GM11168 (cell line): ENCODE data around the gene SPTBN2.
"Not testable (repeated sequence)": the region's sequence is repeated elsewhere in the genome, so short reads cannot be mapped to it uniquely, and the experiment has no call there.

Experiments used
- in situ Hi-C: fragments of 300-500 bp; cut with MboI; formaldehyde crosslinking; loops from one replicate; pipeline ENCODE4 v1.12.0; 2022; ENCODE audit warnings: low sequenced_read_pairs; ENCODE audit not compliant: unreplicated experiment

SPTBN2 gene

GRCh38 chr11:66725114-66725513 lies 3.9 kb downstream of the SPTBN2 start:
- in situ Hi-C loops: no loop called here

GRCh38 chr11:66724167-66724566 lies 4.8 kb downstream of the SPTBN2 start:
- in situ Hi-C loops: not testable (repeated sequence)

GRCh38 chr11:66723693-66724092 lies 5.3 kb downstream of the SPTBN2 start:
- in situ Hi-C loops: no loop called here

GRCh38 chr11:66722745-66723651 lies 6.0 kb downstream of the SPTBN2 start:
- in situ Hi-C loops: no loop called here

GRCh38 chr11:66721939-66722338 lies 7.1 kb downstream of the SPTBN2 start:
- in situ Hi-C loops: no loop called here

GRCh38 chr11:66720899-66721470 lies 8.0 kb downstream of the SPTBN2 start:
- in situ Hi-C loops: no loop called here

GRCh38 chr11:66720223-66720898 lies 8.7 kb downstream of the SPTBN2 start:
- in situ Hi-C loops: no loop called here

GRCh38 chr11:66719111-66719872 lies 9.7 kb downstream of the SPTBN2 start:
- in situ Hi-C loops: no loop called here

- in situ Hi-C loops: no loop called here
These were observed 10.6 kb downstream of the SPTBN2 start for GRCh38 chr11:66718320-66718971.

- in situ Hi-C loops: no loop called here
These were observed 11.1 kb downstream of the SPTBN2 start for GRCh38 chr11:66717925-66718319.

GRCh38 chr11:66716996-66717395 lies 12.0 kb downstream of the SPTBN2 start:
- in situ Hi-C loops: no loop called here

- in situ Hi-C loops: no loop called here
These were observed 13.5 kb downstream of the SPTBN2 start for GRCh38 chr11:66715346-66716085.

GRCh38 chr11:66713746-66714480 lies 15.1 kb downstream of the SPTBN2 start:
- in situ Hi-C loops: no loop called here

GRCh38 chr11:66710384-66710930 lies 18.6 kb downstream of the SPTBN2 start:
- in situ Hi-C loops: no loop called here

GRCh38 chr11:66708701-66709100 lies 20.3 kb downstream of the SPTBN2 start:
- in situ Hi-C loops: no loop called here

GRCh38 chr11:66708094-66708493 lies 20.9 kb downstream of the SPTBN2 start:
- in situ Hi-C loops: no loop called here

GRCh38 chr11:66707486-66707885 lies 21.5 kb downstream of the SPTBN2 start:
- in situ Hi-C loops: no loop called here

GRCh38 chr11:66706989-66707388 lies 22.0 kb downstream of the SPTBN2 start:
- in situ Hi-C loops: no loop called here
